Naive thymus-derived CD8-positive, alpha-beta T cell (primary cell): ENCODE data around the gene TMEM52B. TPM values are rescaled to one million over a fixed set of nuclear protein-coding genes. Genes with fewer than 3 reads are reported as not detected.
A peak's percentile ranks its signal among the peaks of the same experiment; 100 is the strongest.

ENCODE experiments used
- ATAC-seq, 2 donors: fragments of 150-1000 bp; cut with Tn5 transposase in 1 of 2; sonication (Bioruptor Pico), chemical (Tn5 transposase) in 1 of 2; 1 replicate in 1 of 2; 2 replicates in 1 of 2; pipeline ENCODE4 v1.10.0; 2021; ENCODE audit warnings: mild to moderate bottlenecking in 2 of 2, moderate library complexity in 2 of 2
- POLR2A ChIA-PET: fragments of 350-600 bp; sonication (Branson Sonifier 250); formaldehyde crosslinking; loops from one replicate; lab custom pipeline; 2021; ENCODE audit warnings: antibody characterized with exemption; lab: Charles Lee
- DNase-seq, 10 donors: peaks; one replicate each; pipeline versions ENCODE4 v3.0.0 to v3.0.0-alpha.2; 2020 to 2022
- H3K27ac Mint-ChIP-seq, 10 donors: one replicate each; pipeline ENCODE4 v1.8.0; 2020 to 2022; ENCODE audit warnings: mild to moderate bottlenecking in 10 of 10, mixed read lengths in 10 of 10, moderate library complexity in 4 of 10, inconsistent platforms in 1 of 10
- H3K27me3 Mint-ChIP-seq, 5 donors: one replicate each; pipeline ENCODE4 v1.8.0; 2021 to 2022; ENCODE audit warnings: mixed read lengths in 5 of 5
- H3K36me3 Mint-ChIP-seq, 3 donors: one replicate each; pipeline ENCODE4 v1.8.0; 2020 to 2022; ENCODE audit warnings: mixed read lengths in 3 of 3, mild to moderate bottlenecking in 2 of 3, inconsistent platforms in 1 of 3
- H3K4me1 Mint-ChIP-seq, 4 donors: one replicate each; pipeline ENCODE4 v1.8.0; 2021 to 2022; ENCODE audit warnings: mixed read lengths in 4 of 4
- H3K4me3 Mint-ChIP-seq, 10 donors: one replicate each; pipeline ENCODE4 v1.8.0; 2020 to 2022; ENCODE audit warnings: mild to moderate bottlenecking in 10 of 10, mixed read lengths in 10 of 10, moderate library complexity in 6 of 10, inconsistent platforms in 1 of 10
- H3K9me3 Mint-ChIP-seq, 9 donors: one replicate each; pipeline ENCODE4 v1.8.0; 2020 to 2022; ENCODE audit warnings: mixed read lengths in 9 of 9, mild to moderate bottlenecking in 3 of 9, inconsistent platforms in 1 of 9, moderate library complexity in 1 of 9
- polyA plus RNA-seq, 3 donors: library from polyadenylated mRNA; unstranded; fragments of 300-500 nt; fragmentation: Illumina TruSeq; gene quantifications; one replicate each; pipeline ENCODE4 v1.2.3, GENCODE V29; 2021
- total RNA-seq, 8 experiments: library from RNA in 2 of 8; stranded (reverse) in 2 of 8; gene quantifications; one replicate each; pipeline ENCODE4 v1.2.3 and lab custom pipeline; 2021 to 2026

Gene TMEM52B
- total and polyA plus RNA-seq, 5 experiments from 2014 or later, result not detected

GRCh38 chr12:10154145-10154496, 24.7 kb upstream of the TMEM52B start:
- Mint-ChIP-seq H3K4me1 (peaks cover 4 to 11% (median 9%) of the 10 kb centered on the region in 4 donors), H3K27ac (peak overlapping the region in 6 of 10 donors; percentile 35 to 92 (median 90)), H3K9me3 (no peaks in the 10 kb centered on the region), H3K36me3 (no peaks in the 10 kb centered on the region), H3K27me3 (peaks cover 0 to 3% (median 0%) of the 10 kb centered on the region in 5 donors), H3K4me3 (peak overlapping the region; percentile 88 to 97 (median 92))
- POLR2A ChIA-PET, result no interaction called here
- DNase-seq (peak in 1 of 10 donors; percentile 7), ATAC-seq (no peak)

- peaks cover 4 to 14% (median 10%) of the 10 kb centered on the region in 4 donors for H3K4me1 Mint-ChIP-seq
- H3K36me3 Mint-ChIP-seq, result no peaks in the 10 kb centered on the region
- H3K9me3 Mint-ChIP-seq, result no peaks in the 10 kb centered on the region
- no peak overlapping the region for H3K27ac Mint-ChIP-seq
- H3K27me3 Mint-ChIP-seq, result peaks cover 0 to 3% (median 0%) of the 10 kb centered on the region in 5 donors
- DNase-seq, result no peak
- no peak for ATAC-seq
- H3K4me3 Mint-ChIP-seq, result no peak overlapping the region
- POLR2A ChIA-PET, result no interaction called here
These were observed 22.9 kb upstream of the TMEM52B start for GRCh38 chr12:10155966-10156365.

GRCh38 chr12:10158406-10158805, 20.4 kb upstream of the TMEM52B start:
- POLR2A ChIA-PET, result no interaction called here
- Mint-ChIP-seq H3K4me3 (no peak overlapping the region), H3K27ac (no peak overlapping the region), H3K27me3 (peaks cover 0 to 2% (median 0%) of the 10 kb centered on the region in 5 donors), H3K36me3 (no peaks in the 10 kb centered on the region), H3K4me1 (peaks cover 4 to 15% (median 6%) of the 10 kb centered on the region in 4 donors), H3K9me3 (no peaks in the 10 kb centered on the region)
- ATAC-seq (peak in 1 of 2 donors; percentile 44), DNase-seq (no peak)

- no peak for ATAC-seq
- Mint-ChIP-seq H3K9me3 (no peaks in the 10 kb centered on the region), H3K4me3 (no peak overlapping the region), H3K36me3 (no peaks in the 10 kb centered on the region), H3K27ac (no peak overlapping the region), H3K4me1 (peaks cover 0 to 11% (median 0%) of the 10 kb centered on the region in 4 donors), H3K27me3 (peaks cover 0 to 2% (median 0%) of the 10 kb centered on the region in 5 donors)
- POLR2A ChIA-PET, result no interaction called here
- no peak for DNase-seq
These were observed 19.6 kb upstream of the TMEM52B start for GRCh38 chr12:10159280-10159679.

GRCh38 chr12:10160617-10161385, 18.0 kb upstream of the TMEM52B start:
- no peaks in the 10 kb centered on the region for H3K9me3 Mint-ChIP-seq
- no peaks in the 10 kb centered on the region for H3K36me3 Mint-ChIP-seq
- POLR2A ChIA-PET, result no interaction called here
- H3K27ac Mint-ChIP-seq, result peak overlapping the region in 1 of 10 donors; percentile 54
- ATAC-seq (no peak), DNase-seq (no peak)
- peaks cover 0 to 3% (median 0%) of the 10 kb centered on the region in 5 donors for H3K27me3 Mint-ChIP-seq
- peaks cover 0 to 11% (median 0%) of the 10 kb centered on the region in 4 donors for H3K4me1 Mint-ChIP-seq
- H3K4me3 Mint-ChIP-seq, result no peak overlapping the region

GRCh38 chr12:10163084-10163483, 15.7 kb upstream of the TMEM52B start:
- H3K27ac Mint-ChIP-seq, result no peak overlapping the region
- no peak for DNase-seq
- POLR2A ChIA-PET, result no interaction called here
- H3K27me3 Mint-ChIP-seq, result peaks cover 0 to 3% (median 0%) of the 10 kb centered on the region in 5 donors
- H3K36me3 Mint-ChIP-seq, result no peaks in the 10 kb centered on the region
- no peaks in the 10 kb centered on the region for H3K9me3 Mint-ChIP-seq
- ATAC-seq, result no peak
- H3K4me3 Mint-ChIP-seq, result no peak overlapping the region
- H3K4me1 Mint-ChIP-seq, result peaks cover 0 to 14% (median 0%) of the 10 kb centered on the region in 4 donors

- ATAC-seq, result no peak
- POLR2A ChIA-PET, result no interaction called here
- Mint-ChIP-seq H3K9me3 (no peaks in the 10 kb centered on the region), H3K4me1 (peaks cover 0 to 13% (median 0%) of the 10 kb centered on the region in 4 donors), H3K27me3 (peaks cover 0 to 3% (median 0%) of the 10 kb centered on the region in 5 donors), H3K27ac (no peak overlapping the region), H3K4me3 (no peak overlapping the region), H3K36me3 (no peaks in the 10 kb centered on the region)
- no peak for DNase-seq
These were observed 13.4 kb upstream of the TMEM52B start for GRCh38 chr12:10165421-10165820.

GRCh38 chr12:10167599-10167998, 11.2 kb upstream of the TMEM52B start:
- no peak overlapping the region for H3K27ac Mint-ChIP-seq
- no peak overlapping the region for H3K4me3 Mint-ChIP-seq
- H3K9me3 Mint-ChIP-seq, result no peaks in the 10 kb centered on the region
- POLR2A ChIA-PET, result no interaction called here
- peaks cover 2 to 11% (median 7%) of the 10 kb centered on the region in 5 donors for H3K27me3 Mint-ChIP-seq
- DNase-seq (no peak), ATAC-seq (no peak)
- peaks cover 0 to 5% (median 0%) of the 10 kb centered on the region in 4 donors for H3K4me1 Mint-ChIP-seq
- no peaks in the 10 kb centered on the region for H3K36me3 Mint-ChIP-seq

GRCh38 chr12:10169104-10169503, 9.7 kb upstream of the TMEM52B start:
- H3K36me3 Mint-ChIP-seq, result no peaks in the 10 kb centered on the region

GRCh38 chr12:10170216-10170615, 8.6 kb upstream of the TMEM52B start:
- POLR2A ChIA-PET, result interaction anchor here (0.6 kb wide), 1 partner anchor 36 kb away, joined by 8 read pairs; no protein-coding TSS in a partner anchor
- Mint-ChIP-seq H3K27me3 (peaks cover 6 to 16% (median 10%) of the 10 kb centered on the region in 5 donors), H3K4me1 (peaks cover 0 to 2% (median 0%) of the 10 kb centered on the region in 4 donors), H3K27ac (no peak overlapping the region), H3K4me3 (no peak overlapping the region), H3K36me3 (no peaks in the 10 kb centered on the region), H3K9me3 (no peaks in the 10 kb centered on the region)
- ATAC-seq, result no peak
- no peak for DNase-seq

More at GRCh38 chr12:10169104-10169503, 9.7 kb upstream of the TMEM52B start:
- peaks cover 0 to 2% (median 0%) of the 10 kb centered on the region in 4 donors for H3K4me1 Mint-ChIP-seq
- ATAC-seq, result no peak
- DNase-seq, result no peak
- H3K9me3 Mint-ChIP-seq, result no peaks in the 10 kb centered on the region
- H3K27ac Mint-ChIP-seq, result no peak overlapping the region
- H3K27me3 Mint-ChIP-seq, result peaks cover 2 to 14% (median 10%) of the 10 kb centered on the region in 5 donors
- H3K4me3 Mint-ChIP-seq, result no peak overlapping the region
- POLR2A ChIA-PET, result no interaction called here

- Mint-ChIP-seq H3K36me3 (no peaks in the 10 kb centered on the region), H3K27me3 (peaks cover 6 to 20% (median 12%) of the 10 kb centered on the region in 5 donors), H3K4me1 (peaks cover 0 to 2% (median 0%) of the 10 kb centered on the region in 4 donors), H3K9me3 (no peaks in the 10 kb centered on the region), H3K27ac (no peak within 1 kb of the TSS), H3K4me3 (no peak within 1 kb of the TSS)
- DNase-seq (no peak), ATAC-seq (no peak)
- POLR2A ChIA-PET, result no interaction called here
These were observed 6.7 kb upstream of the TMEM52B start, which contains the start of gene OLR1 for GRCh38 chr12:10171973-10172728. OLR1 (minus strand) TSS chr12:10172132; CDS start chr12:10172077, 55 bp downstream.

- POLR2A ChIA-PET, result no interaction called here
- Mint-ChIP-seq H3K27ac (no peak overlapping the region), H3K27me3 (peaks cover 12 to 24% (median 19%) of the 10 kb centered on the region in 5 donors), H3K4me1 (no peaks in the 10 kb centered on the region), H3K4me3 (no peak overlapping the region), H3K9me3 (no peaks in the 10 kb centered on the region), H3K36me3 (no peaks in the 10 kb centered on the region)
- DNase-seq (no peak), ATAC-seq (no peak)
These were observed 3.7 kb upstream of the TMEM52B start for GRCh38 chr12:10174986-10175614.
